Endothelial cell (in vitro differentiated cells): Measurements from ENCODE around the gene NONO. TPM values are rescaled to one million over a fixed set of nuclear protein-coding genes. Genes with fewer than 3 reads are reported as not detected.

Experiments used
- DNase-seq: peaks from one replicate; pipeline ENCODE4 v3.0.0; 2021; ENCODE audit warnings: low spot score
- H3K27ac Mint-ChIP-seq: one replicate; pipeline ENCODE4 v1.8.0; 2021; ENCODE audit warnings: mixed read lengths, inconsistent platforms; ENCODE audit not compliant: unreplicated experiment
- H3K27me3 Mint-ChIP-seq: one replicate; pipeline ENCODE4 v1.8.0; 2021; ENCODE audit warnings: mild to moderate bottlenecking, moderate library complexity, mixed read lengths, inconsistent platforms; ENCODE audit not compliant: unreplicated experiment
- H3K36me3 Mint-ChIP-seq: one replicate; pipeline ENCODE4 v1.8.0; 2021; ENCODE audit warnings: mild to moderate bottlenecking, low read depth, mixed read lengths, inconsistent platforms; ENCODE audit not compliant: unreplicated experiment
- H3K4me1 Mint-ChIP-seq: one replicate; pipeline ENCODE4 v1.8.0; 2021; ENCODE audit warnings: mild to moderate bottlenecking, mixed read lengths, inconsistent platforms; ENCODE audit not compliant: unreplicated experiment
- H3K4me3 Mint-ChIP-seq: one replicate; pipeline ENCODE4 v1.8.0; 2021; ENCODE audit warnings: mild to moderate bottlenecking, mixed read lengths, inconsistent platforms; ENCODE audit not compliant: unreplicated experiment
- H3K9me3 Mint-ChIP-seq: one replicate; pipeline ENCODE4 v1.8.0; 2021; ENCODE audit warnings: mixed read lengths, inconsistent platforms; ENCODE audit not compliant: unreplicated experiment
- total RNA-seq: library from RNA; stranded (reverse); fragmentation: NEBNext Ultra II Directional; extraction: Animal tissue kit (Norgen Biotek cat#: 25700); gene quantifications from one replicate; pipeline ENCODE4 v1.2.1, GENCODE V29; 2021; ENCODE audit not compliant: unreplicated experiment
- TF ChIP-seq, protein P1 (sequence below): fragments of 200-600 bp; sonication (generic); IDR thresholded peaks from one replicate; pipeline ENCODE4 v1.5.0; 2021; ENCODE audit warnings: antibody characterized with exemption; ENCODE audit not compliant: unreplicated experiment

The NONO gene
- total RNA-seq, 1 donor from 2014 or later = 549 TPM

DNA sequence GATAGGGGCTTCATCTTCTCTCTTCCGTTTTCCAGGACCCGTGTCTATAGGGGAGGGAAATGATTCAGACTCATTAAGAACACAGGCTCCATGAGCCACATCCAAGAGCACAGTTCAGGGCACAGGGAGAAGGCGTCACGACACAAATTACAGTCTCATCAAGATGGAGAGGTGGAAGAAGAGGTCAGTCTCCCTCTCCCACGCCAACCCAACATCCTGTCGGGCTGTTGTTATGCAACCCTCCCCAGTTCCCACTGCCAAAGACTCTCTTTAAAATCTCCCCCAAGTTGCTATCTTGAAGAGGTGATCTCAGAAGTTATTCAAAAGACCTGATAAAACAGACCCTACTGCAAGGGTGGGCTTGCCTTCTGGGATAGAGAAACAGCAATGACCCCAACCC, 42.1 kb upstream of the NONO start:
- no peaks in the 10 kb centered on the region for H3K4me1 Mint-ChIP-seq
- H3K9me3 Mint-ChIP-seq = no peaks in the 10 kb centered on the region
- H3K27me3 Mint-ChIP-seq = no peaks in the 10 kb centered on the region
- DNase-seq = no peak
- TF ChIP-seq, protein P1, sequence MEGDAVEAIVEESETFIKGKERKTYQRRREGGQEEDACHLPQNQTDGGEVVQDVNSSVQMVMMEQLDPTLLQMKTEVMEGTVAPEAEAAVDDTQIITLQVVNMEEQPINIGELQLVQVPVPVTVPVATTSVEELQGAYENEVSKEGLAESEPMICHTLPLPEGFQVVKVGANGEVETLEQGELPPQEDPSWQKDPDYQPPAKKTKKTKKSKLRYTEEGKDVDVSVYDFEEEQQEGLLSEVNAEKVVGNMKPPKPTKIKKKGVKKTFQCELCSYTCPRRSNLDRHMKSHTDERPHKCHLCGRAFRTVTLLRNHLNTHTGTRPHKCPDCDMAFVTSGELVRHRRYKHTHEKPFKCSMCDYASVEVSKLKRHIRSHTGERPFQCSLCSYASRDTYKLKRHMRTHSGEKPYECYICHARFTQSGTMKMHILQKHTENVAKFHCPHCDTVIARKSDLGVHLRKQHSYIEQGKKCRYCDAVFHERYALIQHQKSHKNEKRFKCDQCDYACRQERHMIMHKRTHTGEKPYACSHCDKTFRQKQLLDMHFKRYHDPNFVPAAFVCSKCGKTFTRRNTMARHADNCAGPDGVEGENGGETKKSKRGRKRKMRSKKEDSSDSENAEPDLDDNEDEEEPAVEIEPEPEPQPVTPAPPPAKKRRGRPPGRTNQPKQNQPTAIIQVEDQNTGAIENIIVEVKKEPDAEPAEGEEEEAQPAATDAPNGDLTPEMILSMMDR = no peak
- no peak overlapping the region for H3K27ac Mint-ChIP-seq
- H3K36me3 Mint-ChIP-seq = peaks cover 48% of the 10 kb centered on the region
- H3K4me3 Mint-ChIP-seq = peak overlapping the region; percentile 21

DNA sequence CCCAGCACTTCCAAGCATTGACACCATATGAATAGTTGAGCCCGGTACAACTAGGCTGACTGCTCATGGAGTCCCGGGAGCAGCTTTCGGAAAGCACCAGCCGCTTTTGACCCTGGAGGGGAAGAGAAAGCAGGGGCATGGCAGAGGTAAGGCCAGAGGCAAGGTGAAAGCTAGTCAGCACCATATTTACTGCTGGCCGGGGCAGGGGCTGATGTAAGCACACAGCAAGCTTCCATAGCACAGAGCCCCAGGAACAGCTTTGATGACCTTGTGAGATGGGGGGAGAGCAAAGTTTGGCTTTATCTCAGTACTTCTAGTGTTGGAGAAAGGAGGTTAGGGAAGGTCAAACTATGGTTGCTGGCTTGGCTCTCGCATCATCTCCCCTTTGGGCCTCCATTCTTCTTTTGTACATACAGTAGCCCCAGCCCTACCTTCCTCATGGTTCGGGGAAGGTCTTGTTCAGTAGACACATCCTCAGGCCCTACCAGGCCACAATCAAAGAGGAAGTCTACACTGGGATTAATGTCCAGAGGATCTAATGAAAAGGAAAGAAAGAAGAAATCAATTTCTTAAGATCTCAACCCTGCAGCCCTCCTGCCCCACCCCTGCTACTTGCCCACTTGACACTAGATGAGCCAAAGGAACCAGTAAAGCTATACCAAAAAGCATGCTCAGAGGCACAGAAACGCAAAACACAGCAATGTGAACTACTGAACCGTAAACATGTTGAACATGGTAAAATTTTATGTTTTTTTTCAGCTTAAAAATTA, 38.9 kb upstream of the NONO start:
- Mint-ChIP-seq H3K36me3 (peaks cover 55% of the 10 kb centered on the region), H3K4me3 (no peak overlapping the region), H3K27me3 (no peaks in the 10 kb centered on the region), H3K27ac (no peak overlapping the region), H3K9me3 (no peaks in the 10 kb centered on the region), H3K4me1 (no peaks in the 10 kb centered on the region)
- TF ChIP-seq, protein P1 = no peak
- DNase-seq = no peak

DNA sequence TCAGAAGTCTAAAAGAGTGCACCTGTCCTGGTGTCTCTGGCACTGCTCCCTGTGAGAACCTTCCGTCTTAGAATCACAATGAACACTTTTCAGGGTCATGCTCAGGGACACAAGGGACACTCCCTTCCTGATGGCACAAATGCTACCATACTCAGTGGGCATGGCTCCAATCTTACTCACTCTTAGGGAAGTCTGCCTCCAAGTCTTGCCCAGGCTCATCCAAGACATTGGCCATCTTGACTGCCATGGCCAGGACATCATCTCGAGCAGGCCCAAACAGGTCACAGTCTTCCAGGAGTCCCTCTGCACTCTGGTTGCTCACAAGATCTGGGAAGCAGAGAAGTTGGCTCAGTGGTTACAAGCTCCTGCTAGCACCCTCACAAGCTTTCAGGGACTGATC, 38.3 kb upstream of the NONO start:
- TF ChIP-seq, protein P1 = no peak
- peaks cover 51% of the 10 kb centered on the region for H3K36me3 Mint-ChIP-seq
- no peaks in the 10 kb centered on the region for H3K4me1 Mint-ChIP-seq
- H3K4me3 Mint-ChIP-seq = peak overlapping the region; percentile 59
- H3K9me3 Mint-ChIP-seq = no peaks in the 10 kb centered on the region
- H3K27me3 Mint-ChIP-seq = peaks cover under 1% of the 10 kb centered on the region
- H3K27ac Mint-ChIP-seq = peak overlapping the region; percentile 52
- DNase-seq = no peak

DNA sequence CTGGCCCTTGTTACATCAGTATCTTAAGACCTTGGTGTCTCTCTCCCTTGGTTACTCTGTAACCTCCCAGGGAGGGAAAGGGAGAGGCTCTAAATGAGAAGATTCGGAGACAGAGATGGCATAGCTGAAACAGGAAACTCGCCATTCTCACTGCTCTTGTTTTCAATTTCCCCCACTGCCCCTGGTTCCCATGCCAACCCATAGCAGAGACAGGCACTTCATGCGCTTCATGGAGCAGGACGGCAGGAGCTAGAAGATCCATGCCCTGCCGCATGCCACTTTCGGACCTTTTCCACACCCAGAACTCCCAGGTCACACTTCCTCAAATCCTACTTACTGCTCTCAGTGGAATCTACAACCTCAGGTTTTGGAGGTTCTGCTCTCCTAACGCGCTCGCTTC, 32.6 kb upstream of the NONO start:
- DNase-seq = no peak
- TF ChIP-seq, protein P1 = no peak
- peaks cover 14% of the 10 kb centered on the region for H3K4me1 Mint-ChIP-seq
- H3K36me3 Mint-ChIP-seq = peaks cover 20% of the 10 kb centered on the region
- H3K27ac Mint-ChIP-seq = peak overlapping the region; percentile 64
- H3K27me3 Mint-ChIP-seq = peaks cover 2% of the 10 kb centered on the region
- peak overlapping the region; percentile 73 for H3K4me3 Mint-ChIP-seq
- H3K9me3 Mint-ChIP-seq = no peaks in the 10 kb centered on the region

DNA sequence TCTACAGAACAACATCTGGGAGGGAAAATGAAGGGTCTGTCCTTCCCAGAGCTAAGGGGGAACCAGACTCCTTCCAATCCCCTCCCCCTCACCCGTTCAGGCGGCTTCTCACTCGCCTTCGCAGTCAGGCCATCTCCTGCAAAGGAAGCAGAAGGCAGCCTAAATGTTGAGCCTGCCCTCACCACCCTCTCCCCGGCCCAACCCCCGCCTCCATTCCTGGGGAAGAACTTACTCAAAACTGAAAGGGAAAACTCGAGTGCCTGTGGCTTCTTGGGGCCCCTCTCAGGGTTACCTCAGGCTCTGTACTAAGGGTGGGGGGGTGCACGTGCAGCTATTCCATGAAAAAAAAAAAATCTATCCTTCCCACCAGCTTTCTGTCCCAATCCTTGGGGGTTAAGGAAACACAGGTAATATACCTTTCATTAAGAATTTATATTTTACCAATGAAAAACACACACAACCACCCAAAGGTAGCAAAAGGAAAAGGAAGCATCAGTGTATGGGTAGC, 31.9 kb upstream of the NONO start:
- no peak for DNase-seq
- Mint-ChIP-seq H3K4me3 (no peak overlapping the region), H3K36me3 (peaks cover 18% of the 10 kb centered on the region), H3K27me3 (peaks cover 4% of the 10 kb centered on the region), H3K4me1 (peaks cover 16% of the 10 kb centered on the region), H3K9me3 (no peaks in the 10 kb centered on the region), H3K27ac (no peak overlapping the region)
- TF ChIP-seq, protein P1 = no peak
